Cerebellar cortex (tissue), 1 donor: ENCODE measurements around the gene INPP4B.
"Not testable (repeated sequence)": the region's sequence is repeated elsewhere in the genome, so short reads cannot be mapped to it uniquely, and the experiment has no call there.

Experiments
- DNase-seq: peaks from one replicate; pipeline ENCODE4 v3.0.0-alpha.2; 2015; ENCODE audit warnings: low spot score

Gene INPP4B

DNA sequence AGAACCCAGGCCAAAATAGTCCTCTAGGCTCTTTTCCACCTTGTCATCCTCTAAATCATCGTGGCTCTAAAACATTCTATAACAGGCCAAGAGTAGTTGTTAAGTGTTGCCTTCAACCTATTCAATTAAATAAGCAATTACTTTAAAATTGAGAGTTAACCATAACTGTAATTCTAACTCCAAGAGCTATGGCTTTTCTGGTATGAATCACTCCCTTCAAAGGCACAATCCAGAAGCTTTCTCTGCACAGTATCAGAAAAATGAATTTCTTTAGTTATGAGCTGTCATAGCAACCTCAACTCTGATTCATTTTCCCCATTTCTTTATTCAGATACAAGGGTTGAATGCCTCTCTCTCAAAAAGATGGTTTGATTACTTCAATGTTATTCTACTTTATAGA lies 21.7 kb downstream of the INPP4B start:
- no peak for DNase-seq

DNA sequence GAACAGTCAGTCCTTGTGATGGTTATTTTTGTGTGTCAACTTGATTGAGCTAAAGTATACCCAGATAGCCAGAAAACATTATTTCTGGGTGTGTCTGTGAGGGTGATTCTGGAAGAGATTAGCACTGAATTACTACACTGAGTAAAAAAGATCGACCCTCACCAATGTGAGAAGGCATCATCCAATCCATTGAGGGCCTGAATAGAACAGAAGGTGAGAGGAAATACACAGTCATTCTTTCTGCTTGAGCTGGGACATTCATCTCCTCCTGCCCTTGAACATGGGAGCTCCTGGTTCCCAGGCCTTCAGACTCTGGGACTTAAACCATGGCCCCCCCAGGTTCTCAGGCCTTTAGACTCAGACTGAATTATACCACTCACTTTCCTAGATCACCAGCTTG lies 22.3 kb downstream of the INPP4B start:
- no peak for DNase-seq

- no peak for DNase-seq
These were observed 27.6 kb downstream of the INPP4B start for GRCh38 chr4:142818476-142818875.

- DNase-seq: no peak
These were observed 28.1 kb downstream of the INPP4B start for GRCh38 chr4:142818031-142818430.

- DNase-seq: no peak
These were observed 28.7 kb downstream of the INPP4B start for GRCh38 chr4:142817442-142817841.

GRCh38 chr4:142815834-142816233 lies 30.3 kb downstream of the INPP4B start:
- DNase-seq: no peak

GRCh38 chr4:142813388-142813787 lies 32.7 kb downstream of the INPP4B start:
- DNase-seq: no peak

DNA sequence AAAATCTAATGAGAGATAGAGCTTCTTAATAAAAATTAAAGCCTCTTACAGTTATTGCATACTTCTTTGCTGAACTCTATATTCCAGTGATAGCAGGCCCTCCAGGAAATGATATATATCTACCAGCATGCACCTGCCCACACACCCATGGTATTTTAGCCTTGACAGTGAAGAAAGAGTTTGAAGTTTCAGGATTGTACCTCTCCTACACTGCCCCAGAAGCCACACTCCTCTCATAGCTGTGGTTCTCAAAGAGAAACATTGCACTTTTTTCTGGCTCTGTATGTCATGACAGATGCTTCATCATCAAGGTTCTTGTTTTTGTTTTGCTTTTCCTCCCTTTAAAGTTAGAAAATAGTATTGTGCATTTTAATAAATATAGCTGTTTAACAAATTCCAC lies 34.0 kb downstream of the INPP4B start:
- no peak for DNase-seq

GRCh38 chr4:142811034-142811433 lies 35.1 kb downstream of the INPP4B start:
- DNase-seq: no peak

GRCh38 chr4:142809559-142809958 lies 36.5 kb downstream of the INPP4B start:
- DNase-seq: no peak

GRCh38 chr4:142803879-142804278 lies 42.2 kb downstream of the INPP4B start:
- not testable (repeated sequence) for DNase-seq

- no peak for DNase-seq
These were observed 44.1 kb downstream of the INPP4B start for GRCh38 chr4:142801966-142802365.

GRCh38 chr4:142781114-142781513 lies 65.0 kb downstream of the INPP4B start:
- DNase-seq: no peak

GRCh38 chr4:142778900-142779299 lies 67.2 kb downstream of the INPP4B start:
- no peak for DNase-seq

DNA sequence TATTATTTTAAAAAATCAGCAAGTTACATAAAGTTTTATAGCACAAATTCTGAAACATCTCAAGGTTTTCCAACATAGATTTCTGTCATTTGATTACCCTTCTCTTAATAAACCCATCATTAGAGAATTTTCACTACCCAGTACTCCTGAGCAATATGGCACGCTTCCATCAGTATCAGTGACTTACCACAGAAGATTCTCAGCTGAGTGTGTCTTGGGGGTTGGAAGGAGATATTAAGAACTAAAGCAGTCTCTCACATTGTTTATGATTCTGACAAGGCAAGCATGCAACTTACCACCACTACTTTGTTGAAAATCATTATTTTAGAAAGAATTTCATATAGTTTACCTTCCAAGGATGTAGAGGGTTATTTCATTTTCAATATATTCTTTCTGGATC lies 67.7 kb downstream of the INPP4B start:
- no peak for DNase-seq

- no peak for DNase-seq
These were observed 68.9 kb downstream of the INPP4B start for GRCh38 chr4:142777045-142777743.

DNA sequence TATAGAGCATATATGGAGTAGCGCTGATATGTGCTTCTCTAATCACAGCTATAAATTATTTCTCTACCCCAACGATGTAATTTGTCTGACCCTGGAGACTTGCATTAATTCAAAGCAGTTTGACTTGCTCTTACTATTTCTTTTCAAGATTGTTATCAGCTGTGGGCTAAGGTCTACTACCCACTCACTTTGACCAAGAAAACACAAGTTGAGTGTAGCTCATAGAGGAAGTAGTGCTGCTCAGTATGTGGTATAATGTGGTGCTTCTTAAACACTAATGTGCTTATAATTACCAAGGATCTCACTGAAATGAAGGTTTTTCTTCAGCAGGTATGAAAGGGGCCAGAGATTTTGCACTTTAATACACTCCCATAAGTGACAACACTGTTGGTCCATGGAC lies 70.1 kb downstream of the INPP4B start:
- no peak for DNase-seq

- DNase-seq: no peak
These were observed 72.6 kb downstream of the INPP4B start for GRCh38 chr4:142773505-142773904.

DNA sequence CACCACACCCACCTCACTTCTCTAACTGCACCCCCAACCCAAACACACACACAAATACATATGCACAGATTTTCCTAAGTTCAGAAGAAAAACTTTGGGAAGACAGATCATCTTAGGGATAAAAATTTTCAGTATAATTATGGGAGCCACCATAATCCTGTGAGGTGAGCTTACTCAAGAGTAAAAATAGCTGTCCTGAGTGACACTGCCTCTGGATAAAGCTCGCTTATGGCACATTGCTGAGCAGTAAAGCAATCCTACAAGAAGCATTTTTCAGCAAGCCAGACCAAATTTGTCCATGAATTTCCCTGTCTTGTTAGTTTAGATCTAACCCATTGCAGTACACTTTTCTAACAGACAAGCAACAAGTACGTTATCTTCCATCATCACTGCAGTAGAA lies 83.8 kb downstream of the INPP4B start:
- no peak for DNase-seq

DNA sequence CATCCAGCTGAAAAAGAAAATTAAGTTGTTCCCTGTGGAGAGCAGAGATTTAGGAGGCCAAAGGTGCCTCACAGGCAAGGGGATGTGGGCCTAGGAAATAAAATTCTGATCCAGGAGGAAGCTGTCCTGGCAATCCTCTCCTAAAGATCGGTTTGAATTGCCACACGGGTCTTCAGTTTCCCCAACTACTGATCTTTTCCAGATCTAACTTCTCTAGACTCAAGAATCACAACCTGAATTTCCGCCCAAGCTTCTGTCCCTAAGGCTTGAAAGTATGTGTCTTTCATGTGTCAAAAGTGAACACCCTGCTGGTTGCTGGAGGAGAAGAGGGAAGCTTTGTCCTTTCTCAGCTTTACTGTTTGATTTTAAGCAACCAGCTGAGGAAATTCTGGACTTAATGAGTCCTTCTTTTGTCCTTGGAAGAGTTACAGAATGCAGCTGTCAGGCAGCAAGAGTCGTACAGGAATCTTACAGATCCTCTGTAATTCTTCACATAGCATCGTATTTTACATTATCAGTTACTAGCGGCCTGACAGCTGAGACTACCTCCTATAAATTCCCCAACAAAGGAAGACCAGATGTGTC lies 93.8 kb downstream of the INPP4B start:
- DNase-seq: peak; percentile 33

DNA sequence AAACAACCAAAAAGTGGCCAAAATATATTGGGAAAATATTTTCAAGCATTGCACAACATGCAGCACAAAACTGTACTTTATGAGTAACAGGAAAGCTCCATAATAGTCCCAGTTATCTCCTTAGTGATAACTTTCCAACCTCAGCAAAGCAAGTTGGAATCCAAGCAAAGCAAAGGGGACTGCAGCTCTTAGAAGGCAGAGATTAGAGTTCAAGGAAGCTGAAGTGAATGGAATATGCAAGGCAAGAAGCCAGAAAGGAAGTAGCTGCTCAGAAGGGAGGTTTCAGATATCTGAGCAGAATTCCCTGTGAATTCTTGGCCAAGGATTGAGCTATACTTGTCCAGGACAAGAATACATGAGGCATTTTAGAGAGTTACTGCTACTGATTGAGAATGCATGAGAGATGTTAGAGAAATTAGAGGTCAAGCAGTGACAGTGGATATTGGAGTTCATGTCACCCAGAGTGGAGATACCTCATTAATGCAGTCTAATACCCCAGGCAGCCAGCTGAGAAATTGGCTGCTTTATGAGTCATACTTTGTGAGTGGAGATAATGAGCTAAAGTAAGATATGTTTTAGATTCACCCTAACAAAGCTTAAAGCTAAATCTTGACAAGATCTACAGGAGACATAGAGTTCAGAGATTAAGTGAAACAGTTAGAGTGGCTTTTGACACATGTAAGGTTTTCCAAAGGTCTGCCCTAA lies 102.8 kb downstream of the INPP4B start:
- DNase-seq: no peak

- DNase-seq: no peak
These were observed 104.1 kb downstream of the INPP4B start for GRCh38 chr4:142741995-142742394.

GRCh38 chr4:142728233-142728632 lies 117.9 kb downstream of the INPP4B start:
- DNase-seq: no peak
